Measurements from ENCODE around the gene CD274. TPM values are rescaled to one million over a fixed set of nuclear protein-coding genes. Genes with fewer than 3 reads are reported as not detected.
A peak's percentile ranks its signal among the peaks of the same experiment; 100 is the strongest.

The CD274 gene
- total RNA-seq (10 to 100 TPM; 13.2 to 17.6 TPM), polyA plus RNA-seq (6.1 TPM)

GRCh38 chr9:5450359-5451091, at the start of gene CD274:
TSS of gene CD274 (plus strand) at chr9:5450542. CDS start at chr9:5456114, 5,572 bp downstream.
- Mint-ChIP-seq H3K36me3 (peaks cover 0 to 6% (median 0%) of the 10 kb centered on the region in 3 donors), H3K4me1 (peaks cover 53 to 91% (median 85%) of the 10 kb centered on the region in 3 donors), H3K9me3 (no peaks in the 10 kb centered on the region), H3K27me3 (no peaks in the 10 kb centered on the region), H3K4me3 (peak within 1 kb of the TSS; percentile 86 to 98 (median 96)), H3K27ac (peak within 1 kb of the TSS; percentile 92 to 99 (median 98))
- Histone ChIP-seq H3K27me3 (ENCODE audit: insufficient read depth, low read length, poor library complexity, severe bottlenecking) (no peaks in the 10 kb centered on the region), H3K36me3 (ENCODE audit: insufficient read depth, low read length) (no peaks in the 10 kb centered on the region), H3K4me1 (ENCODE audit: insufficient read depth, low read length) (peaks cover 42% of the 10 kb centered on the region), H3K9me3 (ENCODE audit: low read length) (no peaks in the 10 kb centered on the region), H3K4me3 (ENCODE audit: low read length) (peak within 1 kb of the TSS; percentile 88), H3K27ac (ENCODE audit: low read depth, low read length) (peak within 1 kb of the TSS; percentile 92)
- peak; percentile 66 to 85 (median 79) for DNase-seq
- ChIA-PET POLR2A (interaction anchor here (1.1 to 2.8 kb wide), 6 partner anchors 12 to 1924 kb away, joined by 3 to 33 read pairs (median 6); partner anchors contain the start of gene PLGRKT), CTCF (interaction anchor here (0.7 to 2.8 kb wide), 33 partner anchors 8 to 384 kb away, joined by 3 to 56 read pairs (median 5); partner anchors contain the start of genes ERMP1, INSL6, PLGRKT and RIC1)

- Histone ChIP-seq H3K27ac (ENCODE audit: low read depth, low read length) (no peak overlapping the region), H3K4me1 (ENCODE audit: insufficient read depth, low read length) (peaks cover 4% of the 10 kb centered on the region), H3K27me3 (ENCODE audit: insufficient read depth, low read length, poor library complexity, severe bottlenecking) (no peaks in the 10 kb centered on the region), H3K4me3 (ENCODE audit: low read length) (no peak overlapping the region), H3K36me3 (ENCODE audit: insufficient read depth, low read length) (no peaks in the 10 kb centered on the region), H3K9me3 (ENCODE audit: low read length) (no peaks in the 10 kb centered on the region)
- H3K9me3 Mint-ChIP-seq: peaks cover 0 to 20% (median 13%) of the 10 kb centered on the region in 5 donors
- no peak overlapping the region for H3K4me3 Mint-ChIP-seq
- H3K27ac Mint-ChIP-seq: peak overlapping the region in 4 of 8 donors; percentile 14 to 66 (median 46)
- POLR2A ChIA-PET: no interaction called here
- peaks cover 25 to 51% (median 41%) of the 10 kb centered on the region in 3 donors for H3K4me1 Mint-ChIP-seq
- no peaks in the 10 kb centered on the region for H3K27me3 Mint-ChIP-seq
- no peak for DNase-seq
- peaks cover 8 to 37% (median 9%) of the 10 kb centered on the region in 3 donors for H3K36me3 Mint-ChIP-seq
- CTCF ChIA-PET: no interaction called here
These were observed 48.1 kb upstream of the CD274 start for GRCh38 chr9:5402217-5402616.

- Histone ChIP-seq H3K36me3 (ENCODE audit: insufficient read depth, low read length) (no peaks in the 10 kb centered on the region), H3K27me3 (ENCODE audit: insufficient read depth, low read length, poor library complexity, severe bottlenecking) (no peaks in the 10 kb centered on the region), H3K4me3 (ENCODE audit: low read length) (no peak overlapping the region), H3K9me3 (ENCODE audit: low read length) (peaks cover 11% of the 10 kb centered on the region), H3K27ac (ENCODE audit: low read depth, low read length) (no peak overlapping the region), H3K4me1 (ENCODE audit: insufficient read depth, low read length) (no peaks in the 10 kb centered on the region)
- no peak for DNase-seq
- Mint-ChIP-seq H3K36me3 (peaks cover 31 to 82% (median 38%) of the 10 kb centered on the region in 3 donors), H3K4me3 (no peak overlapping the region), H3K4me1 (peaks cover 11 to 31% (median 18%) of the 10 kb centered on the region in 3 donors), H3K27ac (no peak overlapping the region), H3K27me3 (peaks cover 0 to 1% of the 10 kb centered on the region in 2 donors), H3K9me3 (peaks cover 14 to 36% (median 27%) of the 10 kb centered on the region in 5 donors)
- ChIA-PET POLR2A (no interaction called here), CTCF (no interaction called here)
These were observed 41.7 kb upstream of the CD274 start for GRCh38 chr9:5408596-5408995.

GRCh38 chr9:5416953-5417352, 33.4 kb upstream of the CD274 start:
- ChIA-PET POLR2A (no interaction called here), CTCF (interaction anchor here (1.1 to 1.3 kb wide), 2 partner anchors 33 to 231 kb away, joined by 4 to 5 read pairs; partner anchors contain the start of gene CD274)
- H3K9me3 Mint-ChIP-seq: peaks cover 0 to 8% (median 0%) of the 10 kb centered on the region in 5 donors
- Histone ChIP-seq H3K27me3 (ENCODE audit: insufficient read depth, low read length, poor library complexity, severe bottlenecking) (no peaks in the 10 kb centered on the region), H3K36me3 (ENCODE audit: insufficient read depth, low read length) (no peaks in the 10 kb centered on the region), H3K4me3 (ENCODE audit: low read length) (no peak overlapping the region), H3K4me1 (ENCODE audit: insufficient read depth, low read length) (no peaks in the 10 kb centered on the region), H3K27ac (ENCODE audit: low read depth, low read length) (no peak overlapping the region), H3K9me3 (ENCODE audit: low read length) (no peaks in the 10 kb centered on the region)
- peaks cover 12 to 36% (median 15%) of the 10 kb centered on the region in 3 donors for H3K4me1 Mint-ChIP-seq
- peaks cover 25 to 36% (median 29%) of the 10 kb centered on the region in 3 donors for H3K36me3 Mint-ChIP-seq
- H3K4me3 Mint-ChIP-seq: no peak overlapping the region
- no peaks in the 10 kb centered on the region for H3K27me3 Mint-ChIP-seq
- H3K27ac Mint-ChIP-seq: peak overlapping the region in 1 of 8 donors; percentile 6
- DNase-seq: no peak

GRCh38 chr9:5418481-5418880, 31.9 kb upstream of the CD274 start:
- Mint-ChIP-seq H3K4me1 (peaks cover 10 to 33% (median 15%) of the 10 kb centered on the region in 3 donors), H3K27ac (no peak overlapping the region), H3K9me3 (peaks cover 0 to 5% (median 0%) of the 10 kb centered on the region in 5 donors), H3K36me3 (peaks cover 10 to 29% (median 17%) of the 10 kb centered on the region in 3 donors), H3K4me3 (no peak overlapping the region), H3K27me3 (no peaks in the 10 kb centered on the region)
- no peak for DNase-seq
- Histone ChIP-seq H3K36me3 (ENCODE audit: insufficient read depth, low read length) (no peaks in the 10 kb centered on the region), H3K9me3 (ENCODE audit: low read length) (no peaks in the 10 kb centered on the region), H3K27me3 (ENCODE audit: insufficient read depth, low read length, poor library complexity, severe bottlenecking) (no peaks in the 10 kb centered on the region), H3K4me1 (ENCODE audit: insufficient read depth, low read length) (no peaks in the 10 kb centered on the region), H3K27ac (ENCODE audit: low read depth, low read length) (no peak overlapping the region), H3K4me3 (ENCODE audit: low read length) (no peak overlapping the region)
- CTCF ChIA-PET: no interaction called here
- POLR2A ChIA-PET: no interaction called here

- H3K36me3 ChIP-seq (ENCODE audit: insufficient read depth, low read length): no peaks in the 10 kb centered on the region
- peak overlapping the region in 2 of 8 donors; percentile 41 to 58 for H3K27ac Mint-ChIP-seq
- H3K4me1 Mint-ChIP-seq: peaks cover 10 to 30% (median 15%) of the 10 kb centered on the region in 3 donors
- H3K27ac ChIP-seq (ENCODE audit: low read depth, low read length): no peak overlapping the region
- H3K9me3 Mint-ChIP-seq: no peaks in the 10 kb centered on the region
- no peaks in the 10 kb centered on the region for H3K4me1 ChIP-seq (ENCODE audit: insufficient read depth, low read length)
- no peaks in the 10 kb centered on the region for H3K9me3 ChIP-seq (ENCODE audit: low read length)
- H3K4me3 ChIP-seq (ENCODE audit: low read length): no peak overlapping the region
- no peak for DNase-seq
- CTCF ChIA-PET: no interaction called here
- H3K36me3 Mint-ChIP-seq: peaks cover 5 to 25% (median 12%) of the 10 kb centered on the region in 3 donors
- H3K4me3 Mint-ChIP-seq: no peak overlapping the region
- POLR2A ChIA-PET: no interaction called here
- H3K27me3 ChIP-seq (ENCODE audit: insufficient read depth, low read length, poor library complexity, severe bottlenecking): no peaks in the 10 kb centered on the region
- no peaks in the 10 kb centered on the region for H3K27me3 Mint-ChIP-seq
These were observed 30.4 kb upstream of the CD274 start for GRCh38 chr9:5419987-5420386.

GRCh38 chr9:5421163-5421562, 29.2 kb upstream of the CD274 start:
- Histone ChIP-seq H3K27ac (ENCODE audit: low read depth, low read length) (no peak overlapping the region), H3K4me1 (ENCODE audit: insufficient read depth, low read length) (no peaks in the 10 kb centered on the region), H3K27me3 (ENCODE audit: insufficient read depth, low read length, poor library complexity, severe bottlenecking) (no peaks in the 10 kb centered on the region), H3K36me3 (ENCODE audit: insufficient read depth, low read length) (no peaks in the 10 kb centered on the region), H3K9me3 (ENCODE audit: low read length) (no peaks in the 10 kb centered on the region), H3K4me3 (ENCODE audit: low read length) (no peak overlapping the region)
- ChIA-PET CTCF (no interaction called here), POLR2A (no interaction called here)
- Mint-ChIP-seq H3K4me1 (peaks cover 8 to 27% (median 15%) of the 10 kb centered on the region in 3 donors), H3K9me3 (no peaks in the 10 kb centered on the region), H3K27ac (peak overlapping the region in 2 of 8 donors; percentile 19 to 87), H3K4me3 (no peak overlapping the region), H3K36me3 (peaks cover 5 to 23% (median 10%) of the 10 kb centered on the region in 3 donors), H3K27me3 (no peaks in the 10 kb centered on the region)
- DNase-seq: no peak

GRCh38 chr9:5422276-5422675, 28.1 kb upstream of the CD274 start:
- H3K27ac ChIP-seq (ENCODE audit: low read depth, low read length): no peak overlapping the region
- ChIA-PET CTCF (interaction anchor here (8.3 kb wide), 1 partner anchor 235 kb away, joined by 72 read pairs; the partner anchor contains the start of gene INSL6), POLR2A (interaction anchor here (0.7 kb wide), 1 partner anchor 164 kb away, joined by 4 read pairs; no protein-coding TSS in a partner anchor)
- Mint-ChIP-seq H3K36me3 (peaks cover 5 to 28% (median 10%) of the 10 kb centered on the region in 3 donors), H3K4me3 (no peak overlapping the region), H3K27me3 (no peaks in the 10 kb centered on the region), H3K4me1 (peaks cover 8 to 23% (median 10%) of the 10 kb centered on the region in 3 donors), H3K27ac (no peak overlapping the region), H3K9me3 (no peaks in the 10 kb centered on the region)
- no peaks in the 10 kb centered on the region for H3K27me3 ChIP-seq (ENCODE audit: insufficient read depth, low read length, poor library complexity, severe bottlenecking)
- no peaks in the 10 kb centered on the region for H3K9me3 ChIP-seq (ENCODE audit: low read length)
- no peaks in the 10 kb centered on the region for H3K36me3 ChIP-seq (ENCODE audit: insufficient read depth, low read length)
- no peak for DNase-seq
- no peaks in the 10 kb centered on the region for H3K4me1 ChIP-seq (ENCODE audit: insufficient read depth, low read length)
- no peak overlapping the region for H3K4me3 ChIP-seq (ENCODE audit: low read length)

All from CD8-positive, alpha-beta memory T cell (primary cell).